HG03558 (cell line): ENCODE measurements around the gene CLCN1.

Experiments
- ATAC-seq: cut with Tn5 transposase; IDR thresholded peaks from one replicate; pipeline ENCODE4 v1.9.1; 2021; ENCODE audit warnings: moderate number of reproducible peaks; ENCODE audit not compliant: unreplicated experiment; ENCODE audit errors: extremely low read depth

CLCN1 gene

GRCh38 chr7:143394777-143395176 is 78.9 kb downstream of the CLCN1 start:
- no peak for ATAC-seq

GRCh38 chr7:143395187-143396149 is 79.6 kb downstream of the CLCN1 start:
- no peak for ATAC-seq

GRCh38 chr7:143396182-143396581 is 80.3 kb downstream of the CLCN1 start:
- ATAC-seq: no peak

GRCh38 chr7:143396625-143397556 is 81.0 kb downstream of the CLCN1 start:
- ATAC-seq: no peak

- ATAC-seq: no peak
Observed at GRCh38 chr7:143397710-143398530, 82.0 kb downstream of the CLCN1 start.

GRCh38 chr7:143398616-143399015 is 82.7 kb downstream of the CLCN1 start:
- no peak for ATAC-seq

- ATAC-seq: no peak
Observed at GRCh38 chr7:143399151-143399550, 83.2 kb downstream of the CLCN1 start.

GRCh38 chr7:143399642-143400041 is 83.7 kb downstream of the CLCN1 start:
- no peak for ATAC-seq

GRCh38 chr7:143401265-143401664 is 85.4 kb downstream of the CLCN1 start:
- no peak for ATAC-seq
